GM23248 (cell line): ENCODE data around the gene SYCE1. TPM values are rescaled to one million over a fixed set of nuclear protein-coding genes. Genes with fewer than 3 reads are reported as not detected.

Experiments
- DNase-seq: peaks from one replicate; pipeline ENCODE4 v3.0.0-alpha.2; 2015
- H2AFZ ChIP-seq: fragments of 200-600 bp; sonication (generic); 2 replicates; pipeline ENCODE4 v1.6.1; 2016; ENCODE audit warnings: antibody characterized with exemption
- H3F3A ChIP-seq: fragments of 200-600 bp; sonication (generic); 2 replicates; pipeline ENCODE4 v1.6.1; 2016; ENCODE audit warnings: mild to moderate bottlenecking, antibody characterized with exemption, mixed run types; ENCODE audit not compliant: insufficient read depth
- H3K27ac ChIP-seq: fragments of 200-600 bp; sonication (generic); 2 replicates; pipeline ENCODE4 v1.5.1; 2016; ENCODE audit warnings: mild to moderate bottlenecking
- H3K27me3 ChIP-seq: fragments of 200-600 bp; sonication (generic); replicated peaks from 2 replicates; pipeline ENCODE4 v1.6.1; 2016; ENCODE audit warnings: mild to moderate bottlenecking; ENCODE audit not compliant: insufficient read depth
- H3K36me3 ChIP-seq: fragments of 200-600 bp; sonication (generic); 2 replicates; pipeline ENCODE4 v1.6.1; 2016; ENCODE audit warnings: low read depth, mild to moderate bottlenecking
- H3K4me1 ChIP-seq: fragments of 200-600 bp; sonication (generic); 2 replicates; pipeline ENCODE4 v1.6.1; 2016; ENCODE audit warnings: mild to moderate bottlenecking; ENCODE audit not compliant: insufficient read depth
- H3K4me2 ChIP-seq: fragments of 200-600 bp; sonication (generic); one replicate; pipeline ENCODE4 v1.6.1; 2016; ENCODE audit warnings: mild to moderate bottlenecking; ENCODE audit not compliant: unreplicated experiment
- H3K4me3 ChIP-seq: fragments of 200-600 bp; sonication (generic); 2 replicates; pipeline ENCODE4 v1.5.1; 2016; ENCODE audit warnings: mild to moderate bottlenecking
- H3K79me2 ChIP-seq: fragments of 200-600 bp; sonication (generic); 2 replicates; pipeline ENCODE4 v1.6.1; 2016; ENCODE audit warnings: mild to moderate bottlenecking; ENCODE audit not compliant: insufficient read depth
- H3K9ac ChIP-seq: fragments of 200-600 bp; sonication (generic); 2 replicates; pipeline ENCODE4 v1.6.1; 2016; ENCODE audit warnings: mild to moderate bottlenecking
- H3K9me2 ChIP-seq: fragments of 200-600 bp; sonication (generic); 2 replicates; pipeline ENCODE4 v1.6.1; 2016; ENCODE audit warnings: mixed run types, mild to moderate bottlenecking, moderate library complexity; ENCODE audit not compliant: insufficient read depth
- H3K9me3 ChIP-seq: fragments of 200-600 bp; sonication (generic); one replicate; pipeline ENCODE4 v1.6.1; 2017; ENCODE audit warnings: low read depth
- H4K20me1 ChIP-seq: fragments of 200-600 bp; sonication (generic); 2 replicates; pipeline ENCODE4 v1.6.0; 2016; ENCODE audit not compliant: insufficient read depth
- EZH2 ChIP-seq: fragments of 200-600 bp; sonication (generic); IDR thresholded peaks from 2 replicates; pipeline ENCODE4 v1.6.1; 2018; ENCODE audit warnings: antibody characterized with exemption, mild to moderate bottlenecking; ENCODE audit not compliant: insufficient read depth, poor library complexity, severe bottlenecking
- EZH2phosphoT487 ChIP-seq: fragments of 200-600 bp; sonication (generic); IDR thresholded peaks from 2 replicates; pipeline ENCODE4 v1.6.1; 2018; ENCODE audit warnings: antibody characterized with exemption, moderate library complexity, mild to moderate bottlenecking, low read depth; ENCODE audit not compliant: insufficient read depth
- WGBS, 2 experiments: methylation state at CpG; one replicate each; pipeline ENCODE4 v1.1.6; 2015 to 2017; ENCODE audit warnings: low lambda C conversion rate in 2 of 2, low coverage in 1 of 2; ENCODE audit errors: missing lambda C conversion rate in 2 of 2; 5-methylcytosine and 5-hydroxymethylcytosine counted together
- in situ Hi-C: fragments of 300-500 bp; cut with MboI; formaldehyde crosslinking; loops from 2 replicates; pipeline ENCODE4 v1.15.0; 2020
- polyA plus RNA-seq: library from polyadenylated mRNA; unstranded; fragments of >200 nt; fragmentation: Nextera tagmentation; extraction: Ambion mirVana; gene quantifications from 2 replicates; pipeline ENCODE4 v1.2.1, GENCODE V29; 2016
- total RNA-seq: library from RNA; depleted of rRNA; stranded (reverse); fragments of >200 nt; shearing (Covaris generic); gene quantifications from 2 replicates; pipeline ENCODE4 v1.2.3, GENCODE V29; 2014

The SYCE1 gene
- total and polyA plus RNA-seq, 2 experiments from 2014 or later = not detected

- WGBS, 2 experiments = 3 to 4% methylated on average over 47 to 51 of the region's 51 CpGs
- no peaks in the 10 kb centered on the region for H4K20me1 ChIP-seq
- no peaks in the 10 kb centered on the region for H3K9me3 ChIP-seq
- no peak for TF ChIP-seq EZH2
- no peak overlapping the region; the same call in 1 of the 2 replicates for H2AFZ ChIP-seq
- in situ Hi-C loops = no loop called here
- no peak overlapping the region for H3K9ac ChIP-seq
- H3K27me3 ChIP-seq = peaks cover 43% of the 10 kb centered on the region
- no peaks in the 10 kb centered on the region for H3K9me2 ChIP-seq
- H3K4me1 ChIP-seq = no peaks in the 10 kb centered on the region
- H3K79me2 ChIP-seq = no peaks in the 10 kb centered on the region
- H3K36me3 ChIP-seq = no peaks in the 10 kb centered on the region
- H3K4me2 ChIP-seq = no peak overlapping the region
- no peaks in the 10 kb centered on the region for H3F3A ChIP-seq
- H3K27ac ChIP-seq = no peak overlapping the region
- peak overlapping the region; percentile 54; the same call in 1 of the 2 replicates for H3K4me3 ChIP-seq
- peak; percentile 10 for DNase-seq
These were observed 37.6 kb downstream of the SYCE1 start for GRCh38 chr10:133527771-133528271.

- Histone ChIP-seq H3K27ac (no peak within 1 kb of the TSS), H3F3A (no peaks in the 10 kb centered on the region), H2AFZ (peak within 1 kb of the TSS; percentile 37; the same call in 1 of the 2 replicates), H3K9ac (no peak within 1 kb of the TSS), H4K20me1 (no peaks in the 10 kb centered on the region), H3K9me3 (no peaks in the 10 kb centered on the region), H3K4me2 (no peak within 1 kb of the TSS), H3K27me3 (peaks cover 43% of the 10 kb centered on the region), H3K36me3 (no peaks in the 10 kb centered on the region), H3K4me1 (no peaks in the 10 kb centered on the region), H3K9me2 (no peaks in the 10 kb centered on the region), H3K79me2 (no peaks in the 10 kb centered on the region), H3K4me3 (peak within 1 kb of the TSS; percentile 54; the same call in 1 of the 2 replicates)
- 56 to 59% methylated on average over 16 of the region's 16 CpGs for WGBS, 2 experiments
- in situ Hi-C loops = no loop called here
- TF ChIP-seq EZH2phosphoT487 = no peak
- no peak for TF ChIP-seq EZH2
- DNase-seq = no peak
These were observed 38.3 kb downstream of the SYCE1 start, which contains the start of gene CYP2E1 for GRCh38 chr10:133526957-133527588. CYP2E1 (plus strand) TSS chr10:133527363; CDS start chr10:133527396, 33 bp downstream.

DNA sequence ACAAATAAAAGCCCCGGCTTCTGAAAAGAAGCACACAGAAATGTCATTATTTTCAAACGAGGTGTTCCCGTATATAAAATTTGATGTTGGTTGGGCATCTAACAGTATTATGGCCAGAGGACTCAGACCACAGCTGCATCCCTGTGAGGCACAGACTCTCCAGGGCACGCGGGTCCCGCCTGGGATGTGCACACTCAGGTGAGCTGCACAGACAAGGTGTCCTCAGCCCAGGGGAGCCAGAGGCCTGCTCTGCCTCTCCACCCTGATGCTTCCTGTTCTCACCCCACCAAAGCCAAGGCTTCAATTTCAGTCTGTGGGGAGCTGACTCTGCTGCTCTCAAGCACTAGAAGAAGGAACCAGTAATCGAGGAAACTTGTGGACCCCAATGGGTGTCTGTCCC, 39.9 kb downstream of the SYCE1 start:
- Histone ChIP-seq H3K9me2 (no peaks in the 10 kb centered on the region), H3K9ac (no peak overlapping the region), H3K27me3 (peaks cover 32% of the 10 kb centered on the region), H3F3A (no peaks in the 10 kb centered on the region), H3K27ac (no peak overlapping the region), H3K36me3 (no peaks in the 10 kb centered on the region), H3K9me3 (no peaks in the 10 kb centered on the region), H4K20me1 (no peaks in the 10 kb centered on the region), H3K4me3 (no peak overlapping the region), H3K4me2 (no peak overlapping the region), H2AFZ (no peak overlapping the region), H3K4me1 (no peaks in the 10 kb centered on the region), H3K79me2 (no peaks in the 10 kb centered on the region)
- whole genome bisulfite sequencing, 2 experiments = 54 to 56% methylated on average over 7 of the region's 7 CpGs
- in situ Hi-C loops = no loop called here
- DNase-seq = no peak
- no peak for TF ChIP-seq EZH2
- TF ChIP-seq EZH2phosphoT487 = no peak

- in situ Hi-C loops = no loop called here
- Histone ChIP-seq H3F3A (no peaks in the 10 kb centered on the region), H3K4me2 (no peak overlapping the region), H3K9me3 (no peaks in the 10 kb centered on the region), H4K20me1 (no peaks in the 10 kb centered on the region), H3K27ac (no peak overlapping the region), H3K9me2 (no peaks in the 10 kb centered on the region), H2AFZ (no peak overlapping the region), H3K4me3 (no peak overlapping the region), H3K27me3 (peaks cover 15% of the 10 kb centered on the region; the same call in 1 of the 2 replicates), H3K4me1 (no peaks in the 10 kb centered on the region), H3K9ac (no peak overlapping the region), H3K36me3 (no peaks in the 10 kb centered on the region), H3K79me2 (no peaks in the 10 kb centered on the region)
- DNase-seq = no peak
- 66 to 68% methylated on average over 9 of the region's 9 CpGs for WGBS, 2 experiments
- TF ChIP-seq EZH2phosphoT487 (no peak), EZH2 (no peak)
These were observed 41.7 kb downstream of the SYCE1 start for GRCh38 chr10:133523631-133524203.
